B cell (primary cell): Measurements from ENCODE around the gene CHKB. TPM values are rescaled to one million over a fixed set of nuclear protein-coding genes. Genes with fewer than 3 reads are reported as not detected.
A peak's percentile ranks its signal among the peaks of the same experiment; 100 is the strongest.

Source experiments
- ATAC-seq: fragments of 200-7000 bp; cut with Tn5 transposase; one replicate; pipeline ENCODE4 v1.10.0; 2021; ENCODE audit warnings: low read depth, mild to moderate bottlenecking, moderate number of reproducible peaks, moderate library complexity
- CTCF ChIA-PET: fragments of 350-600 bp; sonication (Branson Sonifier 250); formaldehyde crosslinking; loops from one replicate; lab custom pipeline; 2021; ENCODE audit warnings: antibody characterized with exemption, inconsistent platforms; lab: Charles Lee
- POLR2A ChIA-PET: fragments of 350-600 bp; sonication (Branson Sonifier 250); formaldehyde crosslinking; loops from one replicate; lab custom pipeline; 2021; ENCODE audit warnings: antibody characterized with exemption; lab: Charles Lee
- DNase-seq: peaks from one replicate; pipeline ENCODE4 v3.0.0; 2013
- H2AFZ ChIP-seq: 2 replicates; pipeline ENCODE4 v1.6.1; 2012; ENCODE audit warnings: mild to moderate bottlenecking, low read depth, low read length; ENCODE audit not compliant: insufficient read depth, poor library complexity, severe bottlenecking
- H3K27ac ChIP-seq, 2 donors: 1 replicate in 1 of 2; 2 replicates in 1 of 2; pipeline ENCODE4 v1.5.1; 2012 to 2013; ENCODE audit warnings: low read length in 2 of 2, mild to moderate bottlenecking in 2 of 2, moderate library complexity in 1 of 2
- H3K27me3 ChIP-seq, 4 experiments: fragments of 200-600 bp in 1 of 4; sonication (generic) in 1 of 4; replicated peaks in 1 of 4; 1 replicate in 2 of 4; 2 replicates in 2 of 4; pipeline versions ENCODE4 v1.6.1 to v1.7.0; 2013 to 2016; ENCODE audit warnings: low read length in 3 of 4, mild to moderate bottlenecking in 2 of 4, mixed read lengths in 1 of 4, moderate library complexity in 1 of 4; ENCODE audit not compliant: insufficient read depth in 4 of 4, control insufficient read depth in 3 of 4; ENCODE audit errors: control extremely low read depth in 1 of 4
- H3K36me3 ChIP-seq, 2 experiments: replicated peaks in 1 of 2; 1 replicate in 1 of 2; 2 replicates in 1 of 2; pipeline versions ENCODE4 v1.6.1 to v1.7.1; 2013; ENCODE audit warnings: low read length in 1 of 2; ENCODE audit not compliant: insufficient read depth in 2 of 2, control insufficient read depth in 1 of 2; ENCODE audit errors: control extremely low read depth in 1 of 2, extremely low read depth in 1 of 2
- H3K4me1 ChIP-seq, 2 donors: fragments of 200-600 bp in 1 of 2; sonication (generic) in 1 of 2; 1 replicate in 1 of 2; 2 replicates in 1 of 2; pipeline versions ENCODE4 v1.5.1 to v1.6.1; 2013 to 2017; ENCODE audit warnings: low read length in 2 of 2; ENCODE audit not compliant: control insufficient read depth in 2 of 2, insufficient read depth in 2 of 2
- H3K4me2 ChIP-seq: replicated peaks from 2 replicates; pipeline ENCODE3; 2012; ENCODE audit warnings: mild to moderate bottlenecking, low read depth, low read length; ENCODE audit not compliant: poor library complexity, severe bottlenecking
- H3K4me3 ChIP-seq, 5 experiments: fragments of 200-600 bp in 1 of 5; sonication (generic) in 1 of 5; 1 replicate in 3 of 5; 2 replicates in 2 of 5; pipeline versions ENCODE4 v1.5.1 to v1.7.0; 2011 to 2016; ENCODE audit warnings: low read length in 4 of 5, mild to moderate bottlenecking in 4 of 5, low read depth in 2 of 5, control low read depth in 1 of 5, moderate library complexity in 1 of 5; ENCODE audit not compliant: insufficient read depth in 1 of 5; ENCODE audit errors: control extremely low read depth in 1 of 5, extremely low read depth in 1 of 5
- H3K79me2 ChIP-seq: fragments of 200-600 bp; sonication (generic); one replicate; pipeline ENCODE4 v1.6.0; 2016; ENCODE audit warnings: low read length; ENCODE audit not compliant: control insufficient read depth, insufficient read depth
- H3K9ac ChIP-seq: fragments of 200-600 bp; sonication (generic); 2 replicates; pipeline ENCODE4 v1.6.1; 2017; ENCODE audit warnings: mild to moderate bottlenecking, low read length, moderate library complexity
- H3K9me3 ChIP-seq, 3 donors: one replicate each; pipeline versions ENCODE4 v1.6.1 to v1.7.1; 2013; ENCODE audit warnings: low read length in 2 of 3; ENCODE audit not compliant: control insufficient read depth in 2 of 3, insufficient read depth in 1 of 3; ENCODE audit errors: control extremely low read depth in 1 of 3
- H4K20me1 ChIP-seq: 2 replicates; pipeline ENCODE4 v1.6.0; 2012; ENCODE audit warnings: mild to moderate bottlenecking, low read length; ENCODE audit not compliant: insufficient read depth, control insufficient read depth, poor library complexity, severe bottlenecking
- H3K27ac Mint-ChIP-seq: one replicate; pipeline ENCODE4 v1.8.0; 2021; ENCODE audit warnings: mixed read lengths
- H3K27me3 Mint-ChIP-seq: one replicate; pipeline ENCODE4 v1.8.0; 2021; ENCODE audit warnings: mixed read lengths
- H3K4me1 Mint-ChIP-seq: one replicate; pipeline ENCODE4 v1.8.0; 2021; ENCODE audit warnings: mixed read lengths
- H3K4me3 Mint-ChIP-seq: one replicate; pipeline ENCODE4 v1.8.0; 2021; ENCODE audit warnings: mixed read lengths
- H3K9me3 Mint-ChIP-seq: one replicate; pipeline ENCODE4 v1.8.0; 2022; ENCODE audit warnings: mixed read lengths; ENCODE audit not compliant: insufficient read depth
- EZH2 ChIP-seq: IDR thresholded peaks from 2 replicates; pipeline ENCODE4 v1.6.1; 2012; ENCODE audit warnings: borderline replicate concordance, low read depth, mild to moderate bottlenecking, moderate library complexity, low read length; ENCODE audit not compliant: insufficient read depth, poor library complexity, severe bottlenecking
- WGBS: methylation state at CpG from one replicate; pipeline ENCODE4 v1.1.5; 2013; ENCODE audit warnings: missing lambda C conversion rate; ENCODE audit not compliant: insufficient coverage; 5-methylcytosine and 5-hydroxymethylcytosine counted together
- intact Hi-C: fragments of 100-400 bp; cut with micrococcal nuclease; formaldehyde crosslinking; loops from one replicate; pipeline ENCODE4 v1.10.0; 2022
- polyA plus RNA-seq: library from polyadenylated mRNA; depleted of rRNA; stranded (reverse); fragments of >200 nt; gene quantifications from 2 replicates; pipeline ENCODE4 v1.2.3, GENCODE V29; 2012
- total RNA-seq, 2 donors: library from RNA; stranded (reverse); fragments of 120-200 nt in 1 of 2; gene quantifications; 1 replicate in 1 of 2; 2 replicates in 1 of 2; pipeline versions ENCODE4 v1.2.3 to v1.2.4, GENCODE V29; 2013 to 2022
- TF ChIP-seq, protein P1 (sequence below): fragments of 200-600 bp; IDR thresholded peaks from one replicate; pipeline ENCODE4 v1.8.0; 2022; ENCODE audit warnings: antibody characterized with exemption, mild to moderate bottlenecking

Gene CHKB
- total and polyA plus RNA-seq, 2 donors (not counting 1 experiment from before 2014, with no cell fraction given), result 238 to 309 TPM

DNA sequence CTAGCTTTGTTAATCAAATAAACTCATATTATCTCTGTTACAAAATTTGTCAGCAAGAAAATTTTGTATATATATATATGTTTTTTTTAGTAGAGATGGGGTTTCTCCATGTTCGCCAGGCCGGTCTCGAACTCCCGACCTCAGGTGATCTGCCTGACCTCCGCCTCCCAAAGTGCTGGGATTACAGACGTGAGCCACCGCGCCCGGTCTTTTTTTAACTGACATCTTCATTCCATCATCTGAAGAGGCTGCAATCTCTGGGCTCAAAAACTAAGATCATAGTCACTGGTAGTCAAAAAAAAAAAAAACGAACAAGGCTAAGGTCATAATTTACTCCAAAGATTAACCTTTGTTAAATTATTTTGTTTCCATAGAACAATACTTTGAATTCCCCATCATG is 42.3 kb downstream of the CHKB start:
- POLR2A ChIA-PET, result interaction anchor here (1.1 to 4.6 kb wide), 10 partner anchors 8 to 349 kb away, joined by 3 to 104 read pairs (median 6); partner anchors contain the start of genes LMF2, SCO2, SYCE3 and TYMP

DNA sequence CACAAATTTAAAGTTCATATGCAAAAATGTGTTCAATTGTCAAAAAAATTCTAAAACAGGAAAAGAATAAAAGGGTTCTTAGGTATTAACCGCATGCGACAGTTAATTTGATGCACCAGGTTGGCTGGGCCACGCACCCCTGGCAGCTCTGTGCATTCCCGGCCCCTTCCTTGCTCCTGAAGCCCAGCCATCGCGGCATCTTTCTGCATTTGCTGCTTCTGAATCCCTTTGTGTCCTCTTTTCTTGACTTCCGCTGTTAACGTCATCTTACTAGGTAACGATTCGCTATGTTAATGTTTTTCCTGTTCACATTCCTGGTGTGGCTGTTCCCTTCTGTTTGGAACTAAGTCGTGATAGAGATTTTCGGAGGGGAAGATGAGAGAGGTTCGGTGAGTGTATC is 44.9 kb downstream of the CHKB start:
- intact Hi-C loops, result loop anchor here (2.0 kb wide), 1 partner anchor 25 kb away; the partner anchor contains the start of gene SYCE3
- Mint-ChIP-seq H3K4me3 (peak overlapping the region; percentile 56), H3K27me3 (no peaks in the 10 kb centered on the region), H3K27ac (peak overlapping the region; percentile 92), H3K9me3 (no peaks in the 10 kb centered on the region), H3K4me1 (peaks cover 68% of the 10 kb centered on the region)
- TF ChIP-seq EZH2, result no peak
- Histone ChIP-seq H3K79me2 (peaks cover 7% of the 10 kb centered on the region), H3K4me2 (no peak overlapping the region), H4K20me1 (no peaks in the 10 kb centered on the region), H3K9ac (no peak overlapping the region), H3K27ac (peak overlapping the region; percentile 95 to 96), H3K36me3 (no peaks in the 10 kb centered on the region), H3K4me3 (no peak overlapping the region), H3K9me3 (no peaks in the 10 kb centered on the region), H3K27me3 (no peaks in the 10 kb centered on the region), H3K4me1 (peaks cover 39 to 72% of the 10 kb centered on the region in 2 donors), H2AFZ (peak overlapping the region; percentile 32)
- ChIA-PET POLR2A (interaction anchor here (1.5 kb wide), 1 partner anchor 83 kb away, joined by 3 read pairs; no protein-coding TSS in a partner anchor), CTCF (interaction anchor here (3.7 to 6.0 kb wide), 2 partner anchors 10 to 83 kb away, joined by 23 to 81 read pairs; partner anchors contain the start of genes SCO2 and TYMP)
- ATAC-seq, result no peak
- 94% methylated on average over 13 of the region's 13 CpGs for WGBS
- DNase-seq, result no peak

More for the DNA sequence above, 42.3 kb downstream of the CHKB start:
- Histone ChIP-seq H3K9me3 (no peaks in the 10 kb centered on the region), H3K4me1 (peaks cover 46 to 73% of the 10 kb centered on the region in 2 donors), H3K9ac (peak overlapping the region; percentile 69), H3K27ac (peak overlapping the region; percentile 95 to 96), H3K4me2 (peak overlapping the region; percentile 66), H3K4me3 (no peak overlapping the region), H3K79me2 (peaks cover 7% of the 10 kb centered on the region), H3K36me3 (no peaks in the 10 kb centered on the region), H2AFZ (no peak overlapping the region), H3K27me3 (no peaks in the 10 kb centered on the region), H4K20me1 (no peaks in the 10 kb centered on the region)
- peak overlapping the region; percentile 93 for H3K27ac Mint-ChIP-seq
- H3K9me3 Mint-ChIP-seq, result no peaks in the 10 kb centered on the region
- H3K27me3 Mint-ChIP-seq, result no peaks in the 10 kb centered on the region
- CTCF ChIA-PET, result interaction anchor here (0.6 to 6.0 kb wide), 12 partner anchors 8 to 90 kb away, joined by 3 to 81 read pairs (median 5); partner anchors contain the start of genes LMF2, NCAPH2, SCO2 and SYCE3
- ATAC-seq, result no peak
- TF ChIP-seq, protein P1, sequence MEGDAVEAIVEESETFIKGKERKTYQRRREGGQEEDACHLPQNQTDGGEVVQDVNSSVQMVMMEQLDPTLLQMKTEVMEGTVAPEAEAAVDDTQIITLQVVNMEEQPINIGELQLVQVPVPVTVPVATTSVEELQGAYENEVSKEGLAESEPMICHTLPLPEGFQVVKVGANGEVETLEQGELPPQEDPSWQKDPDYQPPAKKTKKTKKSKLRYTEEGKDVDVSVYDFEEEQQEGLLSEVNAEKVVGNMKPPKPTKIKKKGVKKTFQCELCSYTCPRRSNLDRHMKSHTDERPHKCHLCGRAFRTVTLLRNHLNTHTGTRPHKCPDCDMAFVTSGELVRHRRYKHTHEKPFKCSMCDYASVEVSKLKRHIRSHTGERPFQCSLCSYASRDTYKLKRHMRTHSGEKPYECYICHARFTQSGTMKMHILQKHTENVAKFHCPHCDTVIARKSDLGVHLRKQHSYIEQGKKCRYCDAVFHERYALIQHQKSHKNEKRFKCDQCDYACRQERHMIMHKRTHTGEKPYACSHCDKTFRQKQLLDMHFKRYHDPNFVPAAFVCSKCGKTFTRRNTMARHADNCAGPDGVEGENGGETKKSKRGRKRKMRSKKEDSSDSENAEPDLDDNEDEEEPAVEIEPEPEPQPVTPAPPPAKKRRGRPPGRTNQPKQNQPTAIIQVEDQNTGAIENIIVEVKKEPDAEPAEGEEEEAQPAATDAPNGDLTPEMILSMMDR, result no peak
- TF ChIP-seq EZH2, result no peak
- H3K4me1 Mint-ChIP-seq, result peaks cover 54% of the 10 kb centered on the region
- intact Hi-C loops, result no loop called here
- WGBS, result 89% methylated on average over 9 of the region's 10 CpGs
- DNase-seq, result no peak
- H3K4me3 Mint-ChIP-seq, result peak overlapping the region; percentile 83
